BJ (cell line): ENCODE measurements around the gene NPHP4. TPM values are rescaled to one million over a fixed set of nuclear protein-coding genes. Genes with fewer than 3 reads are reported as not detected.

Experiments used
- CTCF ChIA-PET: fragments of 350-600 bp; formaldehyde crosslinking; extraction: SDS; loops from one replicate; lab custom pipeline; 2021; ENCODE audit warnings: antibody characterized with exemption, inconsistent platforms; lab: Yijun Ruan, JAX
- POLR2A ChIA-PET: fragments of 300-600 bp; sonication (Branson Sonifier 250); formaldehyde crosslinking; extraction: SDS; loops from one replicate; lab custom pipeline; 2021; ENCODE audit warnings: antibody characterized with exemption; lab: Charles Lee
- DNase-seq: peaks from one replicate; pipeline ENCODE4 v3.0.0-alpha.2; 2011; ENCODE audit warnings: low read depth
- H3K27me3 ChIP-seq: 2 replicates; pipeline ENCODE4 v1.6.0; 2011; ENCODE audit warnings: low read length; ENCODE audit not compliant: control insufficient read depth, insufficient read depth
- H3K36me3 ChIP-seq: 2 replicates; pipeline ENCODE4 v1.5.1; 2011; ENCODE audit warnings: low read length; ENCODE audit not compliant: control insufficient read depth, insufficient read depth
- H3K4me3 ChIP-seq: 2 replicates; pipeline ENCODE4 v1.5.1; 2011; ENCODE audit warnings: low read depth, mild to moderate bottlenecking, control low read depth, low read length
- polyA plus RNA-seq: library from polyadenylated mRNA; depleted of rRNA; stranded (reverse); fragments of >200 nt; gene quantifications from 2 replicates; pipeline ENCODE4 v1.2.3, GENCODE V29; 2011
- TF ChIP-seq, protein P1 (sequence below): IDR thresholded peaks from 2 replicates; pipeline ENCODE4 v1.5.1; 2011; ENCODE audit warnings: low read depth, mild to moderate bottlenecking, control low read depth, inconsistent platforms, low read length, moderate library complexity; ENCODE audit not compliant: insufficient read depth

Gene NPHP4
- polyA plus RNA-seq, 1 experiment: 4.3 TPM

DNA sequence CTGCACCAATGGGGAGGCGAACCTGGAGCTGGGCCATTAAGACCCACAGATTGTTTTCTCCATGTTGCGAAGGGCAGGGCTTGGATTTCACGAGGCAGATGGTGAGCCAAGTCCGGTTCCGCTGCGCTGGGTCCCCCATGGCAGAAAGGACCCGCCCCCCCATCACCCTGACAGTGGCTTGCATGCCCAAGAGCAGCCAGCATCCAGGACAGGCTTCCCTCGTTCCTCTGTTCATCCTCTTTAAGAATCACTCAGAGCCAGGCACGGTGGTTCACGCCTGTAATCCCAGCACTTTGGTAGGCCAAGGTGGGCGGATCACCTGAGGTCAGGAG, 15.8 kb upstream of the NPHP4 start:
- H3K36me3 ChIP-seq: no peaks in the 10 kb centered on the region
- H3K27me3 ChIP-seq: no peaks in the 10 kb centered on the region
- no peak for DNase-seq
- TF ChIP-seq, protein P1, sequence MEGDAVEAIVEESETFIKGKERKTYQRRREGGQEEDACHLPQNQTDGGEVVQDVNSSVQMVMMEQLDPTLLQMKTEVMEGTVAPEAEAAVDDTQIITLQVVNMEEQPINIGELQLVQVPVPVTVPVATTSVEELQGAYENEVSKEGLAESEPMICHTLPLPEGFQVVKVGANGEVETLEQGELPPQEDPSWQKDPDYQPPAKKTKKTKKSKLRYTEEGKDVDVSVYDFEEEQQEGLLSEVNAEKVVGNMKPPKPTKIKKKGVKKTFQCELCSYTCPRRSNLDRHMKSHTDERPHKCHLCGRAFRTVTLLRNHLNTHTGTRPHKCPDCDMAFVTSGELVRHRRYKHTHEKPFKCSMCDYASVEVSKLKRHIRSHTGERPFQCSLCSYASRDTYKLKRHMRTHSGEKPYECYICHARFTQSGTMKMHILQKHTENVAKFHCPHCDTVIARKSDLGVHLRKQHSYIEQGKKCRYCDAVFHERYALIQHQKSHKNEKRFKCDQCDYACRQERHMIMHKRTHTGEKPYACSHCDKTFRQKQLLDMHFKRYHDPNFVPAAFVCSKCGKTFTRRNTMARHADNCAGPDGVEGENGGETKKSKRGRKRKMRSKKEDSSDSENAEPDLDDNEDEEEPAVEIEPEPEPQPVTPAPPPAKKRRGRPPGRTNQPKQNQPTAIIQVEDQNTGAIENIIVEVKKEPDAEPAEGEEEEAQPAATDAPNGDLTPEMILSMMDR: no peak
- CTCF ChIA-PET: interaction anchor here (1.4 kb wide), 1 partner anchor 12 kb away, joined by 3 read pairs; no protein-coding TSS in a partner anchor
- POLR2A ChIA-PET: no interaction called here
- no peak overlapping the region for H3K4me3 ChIP-seq

DNA sequence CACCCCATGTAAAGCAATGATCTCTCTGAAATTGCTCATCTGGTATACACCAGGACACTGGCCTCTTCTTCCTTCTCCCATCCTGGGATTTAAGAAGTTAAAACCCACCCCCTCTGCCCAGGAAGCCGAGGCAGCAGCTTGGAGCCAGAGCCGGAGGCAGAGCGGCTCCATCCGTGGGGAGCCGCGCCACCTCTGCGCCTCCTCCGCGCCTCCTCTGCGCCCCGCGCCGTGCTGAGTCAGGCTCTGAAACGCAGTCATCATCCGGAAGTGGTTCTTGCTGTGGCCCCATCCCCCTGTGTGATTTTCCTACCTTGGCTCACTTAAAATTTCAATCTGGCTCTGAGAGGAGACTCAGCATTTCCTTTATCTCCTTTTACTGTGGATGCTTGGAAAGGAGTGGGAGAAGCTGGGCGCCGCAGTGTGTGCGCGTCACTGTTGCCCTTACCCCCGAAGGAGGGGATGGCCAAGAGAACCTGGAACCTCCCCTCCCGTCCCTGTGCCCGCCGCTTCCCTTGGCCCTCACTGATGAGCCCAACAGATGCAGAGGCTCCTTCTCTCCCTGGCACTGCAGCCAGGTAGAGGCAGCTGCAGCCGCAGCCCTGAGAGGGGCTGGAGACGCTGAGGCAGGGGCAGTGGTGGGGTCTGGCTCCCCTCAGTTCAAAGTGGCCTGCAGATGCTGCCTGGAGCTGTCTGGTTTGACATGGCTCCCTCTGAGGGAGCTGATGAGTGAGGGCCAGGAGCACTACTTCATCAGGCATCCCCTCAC, 15.3 kb upstream of the NPHP4 start:
- no peak for DNase-seq
- TF ChIP-seq, protein P1: no peak
- POLR2A ChIA-PET: no interaction called here
- Histone ChIP-seq H3K36me3 (no peaks in the 10 kb centered on the region), H3K27me3 (no peaks in the 10 kb centered on the region), H3K4me3 (no peak overlapping the region)
- CTCF ChIA-PET: interaction anchor here (1.4 kb wide), 1 partner anchor 13 kb away, joined by 3 read pairs; no protein-coding TSS in a partner anchor

DNA sequence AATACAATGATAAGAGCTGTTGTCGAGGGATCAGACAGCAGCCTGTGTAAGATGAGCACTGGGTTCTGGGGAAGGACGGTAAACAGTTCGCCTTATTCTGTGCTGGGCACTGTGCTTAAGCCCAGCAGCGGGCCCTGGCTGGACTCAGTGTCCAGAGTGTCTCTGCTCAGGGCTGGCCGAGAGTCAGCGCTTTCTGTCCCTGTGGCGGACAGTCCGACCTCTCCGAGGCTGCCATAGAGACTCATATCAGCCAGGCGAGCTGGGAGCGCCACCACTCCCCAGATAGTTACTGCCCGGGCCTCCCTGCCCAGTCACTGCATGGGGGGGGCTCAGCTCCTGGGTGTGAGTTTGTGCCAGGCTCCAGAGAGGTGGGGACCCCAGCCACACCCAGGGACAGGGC, 14.7 kb upstream of the NPHP4 start:
- TF ChIP-seq, protein P1: no peak
- no peaks in the 10 kb centered on the region for H3K27me3 ChIP-seq
- H3K36me3 ChIP-seq: no peaks in the 10 kb centered on the region
- H3K4me3 ChIP-seq: no peak overlapping the region
- no peak for DNase-seq
- CTCF ChIA-PET: no interaction called here
- POLR2A ChIA-PET: no interaction called here

DNA sequence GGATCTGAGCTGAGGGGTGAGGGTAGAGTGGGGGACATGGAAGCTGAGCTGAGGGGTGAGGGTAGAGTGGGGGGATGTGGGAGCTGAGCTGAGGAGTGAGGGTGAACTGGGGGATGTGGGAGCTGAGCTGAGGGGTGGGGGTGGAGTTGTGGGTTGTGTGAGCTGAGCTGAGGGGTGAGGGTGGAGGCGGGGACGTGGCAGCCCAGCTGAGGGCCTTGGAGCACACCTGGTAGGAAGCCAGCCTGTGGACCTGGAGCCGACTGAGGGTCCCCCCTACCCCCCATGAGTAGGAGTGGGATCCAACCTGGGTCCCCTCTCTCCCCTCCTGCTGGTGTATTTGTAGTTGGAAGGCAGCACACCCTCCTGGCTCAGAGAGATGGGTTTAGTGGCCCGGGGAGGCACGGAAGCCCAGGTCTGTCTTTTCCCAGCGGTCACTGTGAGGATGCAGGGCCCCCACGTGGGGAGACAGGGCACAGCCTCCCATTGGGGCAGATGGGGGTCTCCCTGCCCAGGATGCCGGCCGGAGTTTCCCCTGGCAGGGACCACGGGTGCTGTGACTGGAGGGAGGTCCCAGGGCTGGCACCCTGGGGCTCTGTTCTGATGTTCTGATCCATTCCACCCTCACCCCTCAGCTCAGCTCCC, 13.2 kb upstream of the NPHP4 start:
- POLR2A ChIA-PET: no interaction called here

DNA sequence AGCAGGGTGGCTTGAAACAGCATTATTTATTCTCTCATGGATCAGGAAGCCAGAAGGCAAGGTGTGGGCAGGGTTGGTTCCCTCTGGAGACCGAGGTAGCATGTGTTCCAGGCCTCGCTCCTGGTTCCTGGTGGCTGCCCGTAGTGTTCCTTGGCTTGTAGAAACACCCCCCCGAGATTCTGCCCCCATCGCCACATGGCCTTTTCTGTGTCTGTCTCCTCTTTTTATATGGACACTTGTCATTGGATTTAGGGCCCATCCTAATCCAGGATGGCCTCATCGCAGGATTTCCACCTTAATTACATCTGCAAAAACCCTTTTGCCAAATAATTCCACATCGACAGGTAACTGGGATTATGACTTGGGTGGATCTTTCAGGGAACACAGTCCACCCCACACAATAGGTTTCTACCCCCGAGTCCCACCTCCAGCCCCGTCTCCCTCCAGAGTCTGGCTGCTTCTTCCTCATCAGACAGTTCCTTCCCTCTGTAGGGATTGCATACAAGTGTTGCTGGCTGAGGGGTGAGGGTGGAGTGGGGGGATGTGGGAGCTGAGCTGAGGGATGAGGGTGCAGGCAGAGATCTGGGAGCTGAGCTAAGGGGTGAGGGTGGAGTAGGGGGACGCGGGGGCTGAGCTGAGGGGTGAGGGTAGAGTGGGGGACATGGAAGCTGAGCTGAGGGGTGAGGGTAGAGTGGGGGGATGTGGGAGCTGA, 12.3 kb upstream of the NPHP4 start:
- TF ChIP-seq, protein P1: no peak
- H3K27me3 ChIP-seq: no peaks in the 10 kb centered on the region
- no peak for DNase-seq
- no peaks in the 10 kb centered on the region for H3K36me3 ChIP-seq
- ChIA-PET POLR2A (no interaction called here), CTCF (no interaction called here)
- no peak overlapping the region for H3K4me3 ChIP-seq

More for the DNA sequence above, 13.2 kb upstream of the NPHP4 start:
- no peak for DNase-seq
- no peak overlapping the region for H3K4me3 ChIP-seq
- TF ChIP-seq, protein P1: no peak
- H3K27me3 ChIP-seq: no peaks in the 10 kb centered on the region
- no peaks in the 10 kb centered on the region for H3K36me3 ChIP-seq
- CTCF ChIA-PET: no interaction called here
